SK-N-SH (cell line): ENCODE data around the gene ARL4D.

Experiments used
- FOXM1 ChIP-seq: IDR thresholded peaks from 2 replicates; pipeline ENCODE4 v1.4.0; 2012; ENCODE audit warnings: low read depth, mild to moderate bottlenecking
- TF ChIP-seq, protein P1 (sequence below): fragments of 150-350 bp; IDR thresholded peaks from 2 replicates; pipeline ENCODE4 v1.6.1; 2017; ENCODE audit warnings: antibody characterized with exemption, low read length, low read depth, borderline replicate concordance
- TF ChIP-seq, protein P2 (sequence below): fragments of 200-600 bp; sonication (generic); IDR thresholded peaks from 2 replicates; pipeline ENCODE4 v1.6.1; 2017; ENCODE audit warnings: antibody characterized with exemption, mild to moderate bottlenecking, moderate library complexity

DNA sequence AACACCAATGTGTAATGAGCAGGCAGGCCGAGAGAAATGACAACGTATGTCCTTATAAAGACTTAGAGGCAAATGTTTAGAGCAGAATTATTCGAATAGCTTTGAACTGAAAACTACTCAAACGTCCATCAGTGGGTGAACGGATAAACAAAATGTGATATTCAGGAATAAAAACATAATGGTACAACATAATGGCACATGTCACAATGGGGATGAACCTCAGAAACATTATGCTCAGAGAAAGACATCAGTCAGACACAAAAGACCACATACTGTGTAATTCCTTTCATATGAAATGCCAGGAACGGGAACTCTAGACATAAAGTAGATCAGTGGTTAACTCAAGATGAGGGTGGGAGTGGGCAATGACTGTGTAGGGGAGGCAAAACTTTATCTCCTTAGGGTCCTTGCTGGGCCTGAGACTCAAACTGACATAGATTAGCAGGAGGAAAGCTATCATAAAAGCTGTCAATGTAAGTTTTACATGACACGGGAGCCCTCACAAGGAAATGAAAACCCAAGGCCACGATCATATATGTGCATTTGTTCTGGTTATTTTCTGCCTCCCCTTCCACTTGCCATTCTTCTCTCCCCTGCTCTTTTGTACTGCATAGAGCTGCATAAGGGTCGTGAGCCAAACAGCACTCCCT, 14.8 kb upstream of the ARL4D start:
- TF ChIP-seq, protein P1, sequence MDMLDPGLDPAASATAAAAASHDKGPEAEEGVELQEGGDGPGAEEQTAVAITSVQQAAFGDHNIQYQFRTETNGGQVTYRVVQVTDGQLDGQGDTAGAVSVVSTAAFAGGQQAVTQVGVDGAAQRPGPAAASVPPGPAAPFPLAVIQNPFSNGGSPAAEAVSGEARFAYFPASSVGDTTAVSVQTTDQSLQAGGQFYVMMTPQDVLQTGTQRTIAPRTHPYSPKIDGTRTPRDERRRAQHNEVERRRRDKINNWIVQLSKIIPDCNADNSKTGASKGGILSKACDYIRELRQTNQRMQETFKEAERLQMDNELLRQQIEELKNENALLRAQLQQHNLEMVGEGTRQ, result no peak
- TF ChIP-seq, protein P2, sequence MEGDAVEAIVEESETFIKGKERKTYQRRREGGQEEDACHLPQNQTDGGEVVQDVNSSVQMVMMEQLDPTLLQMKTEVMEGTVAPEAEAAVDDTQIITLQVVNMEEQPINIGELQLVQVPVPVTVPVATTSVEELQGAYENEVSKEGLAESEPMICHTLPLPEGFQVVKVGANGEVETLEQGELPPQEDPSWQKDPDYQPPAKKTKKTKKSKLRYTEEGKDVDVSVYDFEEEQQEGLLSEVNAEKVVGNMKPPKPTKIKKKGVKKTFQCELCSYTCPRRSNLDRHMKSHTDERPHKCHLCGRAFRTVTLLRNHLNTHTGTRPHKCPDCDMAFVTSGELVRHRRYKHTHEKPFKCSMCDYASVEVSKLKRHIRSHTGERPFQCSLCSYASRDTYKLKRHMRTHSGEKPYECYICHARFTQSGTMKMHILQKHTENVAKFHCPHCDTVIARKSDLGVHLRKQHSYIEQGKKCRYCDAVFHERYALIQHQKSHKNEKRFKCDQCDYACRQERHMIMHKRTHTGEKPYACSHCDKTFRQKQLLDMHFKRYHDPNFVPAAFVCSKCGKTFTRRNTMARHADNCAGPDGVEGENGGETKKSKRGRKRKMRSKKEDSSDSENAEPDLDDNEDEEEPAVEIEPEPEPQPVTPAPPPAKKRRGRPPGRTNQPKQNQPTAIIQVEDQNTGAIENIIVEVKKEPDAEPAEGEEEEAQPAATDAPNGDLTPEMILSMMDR, result no peak
- TF ChIP-seq FOXM1, result no peak
